Fibroblast of villous mesenchyme (primary cell): Measurements from ENCODE around the gene VASN. TPM values are rescaled to one million over a fixed set of nuclear protein-coding genes. Genes with fewer than 3 reads are reported as not detected.

Source experiments
- DNase-seq: peaks from one replicate; pipeline ENCODE4 v3.0.0-alpha.2; 2010; ENCODE audit warnings: low read depth
- H3K4me3 ChIP-seq: 2 replicates; pipeline ENCODE4 v1.5.1; 2011; ENCODE audit warnings: low read depth, mild to moderate bottlenecking, low read length
- CTCF ChIP-seq: IDR thresholded peaks from 2 replicates; pipeline ENCODE4 v1.5.1; 2012; ENCODE audit warnings: low read depth, mild to moderate bottlenecking, low read length; ENCODE audit not compliant: insufficient read depth
- total RNA-seq: library from RNA; depleted of rRNA; stranded (reverse); fragments of >200 nt; gene quantifications from 2 replicates; pipeline ENCODE4 v1.2.3, GENCODE V29; 2012

VASN gene
- total RNA-seq, result 133 and 180 TPM in 2 replicates

DNA sequence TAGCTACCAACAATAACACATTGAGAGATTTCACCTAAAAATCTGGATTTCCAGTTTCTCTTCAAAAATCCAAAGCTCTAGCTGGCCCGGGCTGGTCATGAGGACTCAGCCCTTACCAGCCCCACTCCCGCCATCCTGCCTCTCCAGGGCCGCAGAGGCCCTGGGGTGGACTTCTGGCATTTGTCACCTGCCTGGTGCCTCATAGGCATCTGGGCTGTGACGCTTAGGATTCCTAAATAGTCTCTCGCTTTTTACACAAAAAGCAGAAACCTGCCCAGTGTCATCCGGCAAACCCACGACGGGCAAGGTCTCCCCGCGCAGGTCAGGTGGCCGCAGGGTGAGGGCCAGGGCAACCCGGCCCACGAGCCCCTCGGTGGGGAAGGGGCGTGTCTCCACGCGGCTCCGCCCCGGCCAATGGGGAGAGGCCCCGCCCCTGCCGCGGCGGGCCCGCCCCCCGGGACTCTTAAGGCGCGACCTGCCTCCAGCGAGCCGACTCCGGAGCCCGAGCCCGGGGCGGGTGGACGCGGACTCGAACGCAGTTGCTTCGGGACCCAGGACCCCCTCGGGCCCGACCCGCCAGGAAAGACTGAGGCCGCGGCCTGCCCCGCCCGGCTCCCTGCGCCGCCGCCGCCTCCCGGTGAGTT is at the start of gene VASN:
VASN (plus strand) TSS at position 492 of the 644 bp plus-strand sequence. CDS start 9,030 bp downstream, outside the sequence.
- peak; percentile 83 for DNase-seq
- peak within 1 kb of the TSS; percentile 79 for H3K4me3 ChIP-seq
- TF ChIP-seq CTCF, result no peak

- DNase-seq, result no peak
- TF ChIP-seq CTCF, result no peak
- no peak overlapping the region for H3K4me3 ChIP-seq
Measured at GRCh38 chr16:4322121-4323052, 49.3 kb upstream of the VASN start.

DNA sequence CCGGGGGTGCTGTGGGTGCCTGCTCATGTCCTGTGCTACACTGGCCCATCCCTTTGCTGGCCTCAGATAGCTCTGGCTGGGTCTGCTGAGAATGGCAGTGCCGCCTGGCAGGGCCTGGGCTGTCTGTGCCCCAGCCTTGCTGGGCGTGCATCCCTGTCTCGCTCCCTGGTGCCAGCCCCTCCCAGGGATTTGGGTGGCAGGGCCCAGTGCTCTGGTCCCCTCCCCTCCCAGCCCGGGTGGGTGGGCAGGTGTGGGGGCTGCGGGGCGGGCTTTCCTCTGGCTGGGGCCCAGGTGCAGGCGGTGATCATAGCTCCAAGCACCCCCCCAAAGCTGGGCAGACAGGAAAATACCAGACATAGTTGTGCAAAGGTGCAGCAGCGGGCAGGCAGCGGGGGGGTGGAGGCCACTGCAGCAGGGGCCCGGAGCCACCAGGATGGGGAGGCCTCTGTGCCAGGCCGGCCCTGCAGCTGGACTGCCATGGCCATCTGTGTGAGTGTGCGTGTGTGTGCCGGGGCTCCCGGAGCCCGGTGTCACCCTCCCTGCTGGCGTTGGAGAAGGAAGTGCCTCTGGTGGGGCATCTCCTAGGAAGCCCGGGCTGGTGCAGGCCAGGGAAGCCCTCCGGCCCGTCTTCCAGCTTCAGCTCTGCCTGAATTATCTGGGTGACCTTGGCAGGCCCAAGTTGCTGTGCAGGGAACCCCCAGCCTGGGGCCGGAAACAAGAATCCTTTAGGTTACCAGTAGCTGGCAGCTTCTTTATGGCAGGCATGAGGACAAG is 48.4 kb upstream of the VASN start:
- no peak overlapping the region for H3K4me3 ChIP-seq
- no peak for DNase-seq
- TF ChIP-seq CTCF, result no peak

- DNase-seq, result peak; percentile 78
- H3K4me3 ChIP-seq, result peak overlapping the region; percentile 19
- no peak for TF ChIP-seq CTCF
Measured at GRCh38 chr16:4323845-4324488, 47.7 kb upstream of the VASN start.

- no peak for DNase-seq
- TF ChIP-seq CTCF, result no peak
- H3K4me3 ChIP-seq, result no peak overlapping the region
Measured at GRCh38 chr16:4324492-4325252, 47.0 kb upstream of the VASN start.
